HUES6 (cell line): ENCODE results near the gene THRA.

Experiments
- H3K27ac ChIP-seq: 2 replicates; pipeline ENCODE4 v1.7.0; 2013; ENCODE audit warnings: low read depth, mild to moderate bottlenecking, low read length, inconsistent platforms
- H3K27me3 ChIP-seq: 2 replicates; pipeline ENCODE4 v1.6.1; 2013; ENCODE audit warnings: low read length; ENCODE audit not compliant: control insufficient read depth, insufficient read depth
- H3K36me3 ChIP-seq: 2 replicates; pipeline ENCODE4 v1.6.1; 2013; ENCODE audit warnings: low read length; ENCODE audit not compliant: control insufficient read depth, insufficient read depth
- H3K4me1 ChIP-seq: 2 replicates; pipeline ENCODE4 v1.6.1; 2013; ENCODE audit warnings: low read length; ENCODE audit not compliant: control insufficient read depth, insufficient read depth
- H3K4me3 ChIP-seq: 2 replicates; pipeline ENCODE4 v1.5.1; 2013; ENCODE audit warnings: low read depth, low read length
- H3K9ac ChIP-seq: one replicate; pipeline ENCODE4 v1.6.1; 2013; ENCODE audit warnings: mild to moderate bottlenecking, low read length
- H3K9me3 ChIP-seq: 2 replicates; pipeline ENCODE4 v1.6.1; 2013; ENCODE audit warnings: low read depth, low read length; ENCODE audit not compliant: control insufficient read depth, insufficient read depth

THRA gene

GRCh38 chr17:40031706-40032105 lies 31.1 kb upstream of the THRA start:
- peaks cover 66% of the 10 kb centered on the region for H3K36me3 ChIP-seq
- peaks cover 4% of the 10 kb centered on the region; the same call in 1 of the 2 replicates for H3K4me1 ChIP-seq
- H3K9me3 ChIP-seq: no peaks in the 10 kb centered on the region
- no peaks in the 10 kb centered on the region for H3K27me3 ChIP-seq
- H3K4me3 ChIP-seq: no peak overlapping the region
- H3K27ac ChIP-seq: no peak overlapping the region
- H3K9ac ChIP-seq: no peak overlapping the region

GRCh38 chr17:40032322-40033320 lies 30.1 kb upstream of the THRA start:
- H3K9ac ChIP-seq: no peak overlapping the region

GRCh38 chr17:40033339-40033738 lies 29.4 kb upstream of the THRA start:
- Histone ChIP-seq H3K4me1 (0 out of 2 replicates have a peak, but pooled peaks cover 4% of the 10 kb centered on the region), H3K4me3 (no peak overlapping the region), H3K9ac (no peak overlapping the region), H3K36me3 (peaks cover 58% of the 10 kb centered on the region), H3K27me3 (no peaks in the 10 kb centered on the region), H3K9me3 (no peaks in the 10 kb centered on the region), H3K27ac (no peak overlapping the region)

More at GRCh38 chr17:40032322-40033320, 30.1 kb upstream of the THRA start:
- Histone ChIP-seq H3K27ac (no peak overlapping the region), H3K9me3 (no peaks in the 10 kb centered on the region), H3K4me1 (0 out of 2 replicates have a peak, but pooled peaks cover 4% of the 10 kb centered on the region), H3K4me3 (no peak overlapping the region), H3K36me3 (peaks cover 62% of the 10 kb centered on the region), H3K27me3 (no peaks in the 10 kb centered on the region)

GRCh38 chr17:40034426-40035161 lies 28.2 kb upstream of the THRA start:
- H3K27ac ChIP-seq: no peak overlapping the region
- no peaks in the 10 kb centered on the region for H3K27me3 ChIP-seq
- no peaks in the 10 kb centered on the region for H3K9me3 ChIP-seq
- no peak overlapping the region for H3K4me3 ChIP-seq
- peaks cover 12% of the 10 kb centered on the region; the same call in 1 of the 2 replicates for H3K4me1 ChIP-seq
- peaks cover 46% of the 10 kb centered on the region for H3K36me3 ChIP-seq
- H3K9ac ChIP-seq: no peak overlapping the region

GRCh38 chr17:40035162-40035559 lies 27.6 kb upstream of the THRA start:
- H3K36me3 ChIP-seq: peaks cover 42% of the 10 kb centered on the region
- H3K4me3 ChIP-seq: no peak overlapping the region
- H3K9me3 ChIP-seq: no peaks in the 10 kb centered on the region
- no peak overlapping the region for H3K9ac ChIP-seq
- no peak overlapping the region for H3K27ac ChIP-seq
- H3K27me3 ChIP-seq: no peaks in the 10 kb centered on the region
- peaks cover 12% of the 10 kb centered on the region; the same call in 1 of the 2 replicates for H3K4me1 ChIP-seq

GRCh38 chr17:40038882-40039513 lies 23.8 kb upstream of the THRA start:
- H3K36me3 ChIP-seq: peaks cover 8% of the 10 kb centered on the region
- H3K9me3 ChIP-seq: no peaks in the 10 kb centered on the region
- H3K4me3 ChIP-seq: no peak overlapping the region
- H3K27ac ChIP-seq: no peak overlapping the region
- no peak overlapping the region for H3K9ac ChIP-seq
- peaks cover 12% of the 10 kb centered on the region; the same call in 1 of the 2 replicates for H3K4me1 ChIP-seq
- H3K27me3 ChIP-seq: no peaks in the 10 kb centered on the region

GRCh38 chr17:40041196-40041595 lies 21.6 kb upstream of the THRA start:
- Histone ChIP-seq H3K27me3 (no peaks in the 10 kb centered on the region), H3K4me3 (no peak overlapping the region), H3K4me1 (peaks cover 8% of the 10 kb centered on the region; the same call in 1 of the 2 replicates), H3K27ac (no peak overlapping the region), H3K9ac (no peak overlapping the region), H3K36me3 (peaks cover 3% of the 10 kb centered on the region), H3K9me3 (no peaks in the 10 kb centered on the region)

GRCh38 chr17:40056379-40057015 lies 6.3 kb upstream of the THRA start:
- Histone ChIP-seq H3K9me3 (no peaks in the 10 kb centered on the region), H3K4me3 (no peak overlapping the region), H3K36me3 (peaks cover 12% of the 10 kb centered on the region), H3K9ac (no peak overlapping the region), H3K27me3 (peaks cover 7% of the 10 kb centered on the region), H3K27ac (no peak overlapping the region), H3K4me1 (peaks cover 9% of the 10 kb centered on the region)

- Histone ChIP-seq H3K36me3 (no peaks in the 10 kb centered on the region), H3K27ac (no peak overlapping the region)
Observed at GRCh38 chr17:40058186-40058784, 4.5 kb upstream of the THRA start.

GRCh38 chr17:40058865-40059264 lies 3.9 kb upstream of the THRA start:
- H3K4me3 ChIP-seq: no peak overlapping the region
- peaks cover 14% of the 10 kb centered on the region for H3K27me3 ChIP-seq
- H3K4me1 ChIP-seq: peaks cover 19% of the 10 kb centered on the region
- H3K27ac ChIP-seq: no peak overlapping the region
- no peaks in the 10 kb centered on the region for H3K9me3 ChIP-seq
- H3K36me3 ChIP-seq: no peaks in the 10 kb centered on the region
- no peak overlapping the region for H3K9ac ChIP-seq

More at GRCh38 chr17:40058186-40058784, 4.5 kb upstream of the THRA start:
- Histone ChIP-seq H3K9me3 (no peaks in the 10 kb centered on the region), H3K4me1 (peaks cover 18% of the 10 kb centered on the region), H3K9ac (no peak overlapping the region), H3K4me3 (no peak overlapping the region), H3K27me3 (peaks cover 14% of the 10 kb centered on the region)
